H9 (cell line): ENCODE results near the gene SCT. TPM values are rescaled to one million over a fixed set of nuclear protein-coding genes. Genes with fewer than 3 reads are reported as not detected.

Source experiments
- DNase-seq: peaks from one replicate; pipeline ENCODE4 v3.0.0-alpha.2; 2017
- H2AFZ ChIP-seq: one replicate; pipeline ENCODE4 v1.6.1; 2013; ENCODE audit warnings: mild to moderate bottlenecking, low read length, control low read depth, moderate library complexity
- H2AK5ac ChIP-seq: 2 replicates; pipeline ENCODE4 v1.6.1; 2013; ENCODE audit warnings: low read length, control low read depth, mixed read lengths; ENCODE audit not compliant: insufficient read length
- H2BK120ac ChIP-seq: one replicate; pipeline ENCODE4 v1.6.1; 2013; ENCODE audit warnings: low read depth, mild to moderate bottlenecking, low read length, control low read depth, inconsistent platforms; ENCODE audit not compliant: poor library complexity, severe bottlenecking
- H2BK12ac ChIP-seq: 2 replicates; pipeline ENCODE4 v1.6.1; 2013; ENCODE audit warnings: low read length, control low read depth, mixed read lengths, low read depth; ENCODE audit not compliant: insufficient read length
- H2BK15ac ChIP-seq: 2 replicates; pipeline ENCODE4 v1.6.1; 2013; ENCODE audit warnings: low read depth, low read length, control low read depth
- H2BK20ac ChIP-seq: one replicate; pipeline ENCODE4 v1.6.1; 2013; ENCODE audit warnings: low read depth, mild to moderate bottlenecking, low read length, control low read depth, inconsistent platforms; ENCODE audit not compliant: poor library complexity, severe bottlenecking
- H2BK5ac ChIP-seq: 2 replicates; pipeline ENCODE4 v1.6.1; 2013; ENCODE audit warnings: low read length, control low read depth, mixed read lengths; ENCODE audit not compliant: insufficient read length
- H3K14ac ChIP-seq: 2 replicates; pipeline ENCODE4 v1.6.1; 2013; ENCODE audit warnings: low read length, control low read depth; ENCODE audit not compliant: insufficient read depth
- H3K18ac ChIP-seq: 2 replicates; pipeline ENCODE4 v1.6.1; 2013; ENCODE audit warnings: low read depth, mild to moderate bottlenecking, mixed read lengths, low read length, control low read depth; ENCODE audit not compliant: insufficient read length
- H3K23ac ChIP-seq: 2 replicates; pipeline ENCODE4 v1.6.1; 2013; ENCODE audit warnings: low read length, control low read depth, mixed read lengths, low read depth; ENCODE audit not compliant: insufficient read length
- H3K23me2 ChIP-seq: 2 replicates; pipeline ENCODE4 v1.6.1; 2013; ENCODE audit warnings: low read depth, mild to moderate bottlenecking, mixed read lengths, low read length, control low read depth; ENCODE audit not compliant: insufficient read length, poor library complexity, severe bottlenecking
- H3K27ac ChIP-seq: 2 replicates; pipeline ENCODE4 v1.5.1; 2013; ENCODE audit warnings: low read length, control low read depth, mixed read lengths, low read depth; ENCODE audit not compliant: insufficient read length
- H3K27me3 ChIP-seq: 2 replicates; pipeline ENCODE4 v1.6.1; 2013; ENCODE audit warnings: low read length, control low read depth, inconsistent platforms; ENCODE audit not compliant: insufficient read depth
- H3K4ac ChIP-seq: 2 replicates; pipeline ENCODE4 v1.6.1; 2013; ENCODE audit warnings: low read depth, mild to moderate bottlenecking, control low read depth, inconsistent platforms, low read length, moderate library complexity
- H3K4me1 ChIP-seq: 2 replicates; pipeline ENCODE4 v1.6.1; 2013; ENCODE audit warnings: low read length, control low read depth, inconsistent platforms; ENCODE audit not compliant: insufficient read depth
- H3K4me2 ChIP-seq: 2 replicates; pipeline ENCODE4 v1.6.1; 2013; ENCODE audit warnings: low read length, control low read depth, mixed read lengths; ENCODE audit not compliant: insufficient read length, insufficient read depth
- H3K56ac ChIP-seq: 2 replicates; pipeline ENCODE4 v1.6.1; 2013; ENCODE audit warnings: low read depth, mild to moderate bottlenecking, mixed read lengths, low read length, control low read depth; ENCODE audit not compliant: insufficient read length
- H3K79me1 ChIP-seq: 2 replicates; pipeline ENCODE4 v1.6.1; 2013; ENCODE audit warnings: low read depth, mild to moderate bottlenecking, moderate library complexity, low read length, control low read depth, inconsistent platforms; ENCODE audit not compliant: insufficient read depth, poor library complexity, severe bottlenecking
- H3K79me2 ChIP-seq: 2 replicates; pipeline ENCODE4 v1.6.1; 2013; ENCODE audit warnings: low read length, control low read depth, inconsistent platforms; ENCODE audit not compliant: insufficient read depth
- H3K9ac ChIP-seq: 2 replicates; pipeline ENCODE4 v1.6.1; 2013; ENCODE audit warnings: low read length, control low read depth, mixed read lengths; ENCODE audit not compliant: insufficient read length; ENCODE audit errors: extremely low read depth
- H3K9me3 ChIP-seq: one replicate; pipeline ENCODE4 v1.6.1; 2013; ENCODE audit warnings: low read depth, low read length, inconsistent platforms; ENCODE audit not compliant: control insufficient read depth
- H3T11ph ChIP-seq: one replicate; pipeline ENCODE4 v1.6.1; 2013; ENCODE audit warnings: mild to moderate bottlenecking, low read length, control low read depth, inconsistent platforms
- H4K20me1 ChIP-seq: one replicate; pipeline ENCODE4 v1.6.1; 2013; ENCODE audit not compliant: control insufficient read depth, insufficient read length, insufficient read depth
- H4K5ac ChIP-seq: 2 replicates; pipeline ENCODE4 v1.6.1; 2013; ENCODE audit warnings: low read depth, mild to moderate bottlenecking, mixed read lengths, low read length, control low read depth; ENCODE audit not compliant: insufficient read length
- H4K8ac ChIP-seq: replicated peaks from 2 replicates; pipeline ENCODE4 v1.6.1; 2013; ENCODE audit warnings: low read length, control low read depth, mixed read lengths, low read depth; ENCODE audit not compliant: insufficient read length
- H4K91ac ChIP-seq: 2 replicates; pipeline ENCODE4 v1.6.1; 2013; ENCODE audit warnings: low read depth, mild to moderate bottlenecking, moderate library complexity, mixed read lengths, low read length, control low read depth; ENCODE audit not compliant: insufficient read length
- H3K27ac Mint-ChIP-seq, 3 experiments: 2 replicates in 2 of 3; 3 replicates in 1 of 3; pipeline ENCODE4 v1.8.0; 2020 to 2021; ENCODE audit warnings: mixed read lengths in 3 of 3, mild to moderate bottlenecking in 1 of 3, moderate library complexity in 1 of 3
- H3K27me3 Mint-ChIP-seq: 2 replicates; pipeline ENCODE4 v1.8.0; 2021; ENCODE audit warnings: low read depth, mild to moderate bottlenecking, moderate library complexity, mixed read lengths
- H3K36me3 Mint-ChIP-seq, 3 experiments: 2 replicates in 2 of 3; 3 replicates in 1 of 3; pipeline ENCODE4 v1.8.0; 2020 to 2021; ENCODE audit warnings: low read depth in 3 of 3, mixed read lengths in 3 of 3; ENCODE audit not compliant: insufficient read depth in 1 of 3
- H3K4me1 Mint-ChIP-seq, 2 experiments: 2 replicates each; pipeline ENCODE4 v1.8.0; 2020; ENCODE audit warnings: mixed read lengths in 2 of 2
- H3K4me3 Mint-ChIP-seq, 2 experiments: 2 replicates in 1 of 2; 3 replicates in 1 of 2; pipeline ENCODE4 v1.8.0; 2020 to 2021; ENCODE audit warnings: mild to moderate bottlenecking in 2 of 2, mixed read lengths in 2 of 2, moderate library complexity in 1 of 2
- H3K9me3 Mint-ChIP-seq, 2 experiments: 2 replicates in 1 of 2; 3 replicates in 1 of 2; pipeline ENCODE4 v1.8.0; 2020; ENCODE audit warnings: mild to moderate bottlenecking in 2 of 2, mixed read lengths in 2 of 2, moderate library complexity in 1 of 2
- CTCF ChIP-seq: fragments of 200-600 bp; sonication (generic); conservative IDR thresholded peaks from 3 replicates; pipeline ENCODE4 v1.8.0; 2021; ENCODE audit warnings: antibody characterized with exemption, mild to moderate bottlenecking
- WGBS: extraction: QIAGEN DNeasy Blood & Tissue Kit; methylation state at CpG from one replicate; pipeline ENCODE4 v1.1.7; 2013; ENCODE audit warnings: missing lambda C conversion rate, low lambda C conversion rate, mixed read lengths; ENCODE audit not compliant: insufficient read length; ENCODE audit errors: extremely low coverage; 5-methylcytosine and 5-hydroxymethylcytosine counted together
- total RNA-seq: library from RNA; stranded (reverse); gene quantifications from 2 replicates; pipeline ENCODE4 v1.2.1, GENCODE V29; 2021

Gene SCT
- total RNA-seq, 1 experiment from 2014 or later, result 1.8 TPM

GRCh38 chr11:656866-657265 lies 29.9 kb upstream of the SCT start:
- Histone ChIP-seq H4K8ac (no peak overlapping the region), H2BK5ac (no peak overlapping the region), H3K56ac (no peak overlapping the region), H3K14ac (no peak overlapping the region), H4K20me1 (no peaks in the 10 kb centered on the region), H3K9me3 (no peaks in the 10 kb centered on the region), H3K79me1 (no peaks in the 10 kb centered on the region), H4K91ac (no peak overlapping the region), H3K9ac (no peak overlapping the region), H2BK120ac (no peak overlapping the region), H3K18ac (no peak overlapping the region), H2BK20ac (no peak overlapping the region), H3K23me2 (no peaks in the 10 kb centered on the region), H2BK15ac (no peak overlapping the region), H3K27me3 (no peaks in the 10 kb centered on the region), H2BK12ac (no peak overlapping the region), H2AK5ac (no peak overlapping the region), H4K5ac (no peak overlapping the region), H2AFZ (no peak overlapping the region), H3T11ph (no peak overlapping the region), H3K23ac (no peak overlapping the region), H3K79me2 (no peaks in the 10 kb centered on the region), H3K4me1 (no peaks in the 10 kb centered on the region), H3K4ac (no peak overlapping the region), H3K4me2 (no peak overlapping the region), H3K27ac (no peak overlapping the region)
- no peak for DNase-seq
- no peak overlapping the region for H3K27ac Mint-ChIP-seq
- no peak overlapping the region for H3K4me3 Mint-ChIP-seq
- H3K27me3 Mint-ChIP-seq, result no peaks in the 10 kb centered on the region
- no CpG with 5 or more reads among the region's 7 CpGs for WGBS
- no peaks in the 10 kb centered on the region for H3K4me1 Mint-ChIP-seq
- no peaks in the 10 kb centered on the region for H3K9me3 Mint-ChIP-seq
- TF ChIP-seq CTCF, result no peak
- peaks cover 10 to 49% (median 20%) of the 10 kb centered on the region in 3 experiments; a peak in 6 of 7 replicates for H3K36me3 Mint-ChIP-seq
